NT2/D1 (cell line): ENCODE measurements around the gene HSPBP1.

Source experiments
- YY1 ChIP-seq: IDR thresholded peaks from 2 replicates; pipeline ENCODE4 v1.6.1; 2011; ENCODE audit not compliant: insufficient read length, insufficient read depth
- ZNF274 ChIP-seq: IDR thresholded peaks from 2 replicates; pipeline ENCODE4 v1.6.1; 2011; ENCODE audit warnings: mild to moderate bottlenecking, low read depth, low read length

- TF ChIP-seq YY1 = no peak
- no peak for TF ChIP-seq ZNF274
Measured at GRCh38 chr19:55270172-55270942, 9.6 kb downstream of the HSPBP1 start.
